ENCODE measurements around the gene ABI3BP.

ABI3BP gene

DNA sequence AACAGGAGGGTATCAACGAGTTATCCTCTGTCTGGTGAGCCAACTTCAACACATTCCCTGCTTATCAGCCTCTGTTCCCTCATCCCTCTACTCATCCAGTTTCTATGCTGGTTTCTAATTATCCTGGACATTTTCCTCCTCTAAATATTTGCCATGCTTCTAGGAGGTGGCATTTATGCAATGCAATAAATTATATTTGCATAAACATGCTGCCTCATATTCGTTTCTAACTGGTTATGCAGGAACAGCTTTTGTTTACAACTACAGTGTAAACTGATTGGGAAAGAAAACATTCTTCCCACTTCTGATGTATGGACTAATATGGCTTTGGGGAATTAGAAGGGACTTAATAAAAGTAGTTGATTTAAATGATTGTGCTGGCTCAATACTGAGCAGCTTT, 161.6 kb downstream of the ABI3BP start:
- DNase-seq (ENCODE audit: low spot score) = no peak

GRCh38 chr3:100830931-100831330, 162.3 kb downstream of the ABI3BP start:
- no peak for DNase-seq (ENCODE audit: low spot score)

- DNase-seq (ENCODE audit: low spot score) = no peak
Measured at GRCh38 chr3:100825574-100825973, 167.6 kb downstream of the ABI3BP start.

- no peak for DNase-seq (ENCODE audit: low spot score)
Measured at GRCh38 chr3:100815583-100815982, 177.6 kb downstream of the ABI3BP start.

GRCh38 chr3:100813828-100814227, 179.4 kb downstream of the ABI3BP start:
- no peak for DNase-seq (ENCODE audit: low spot score)

DNA sequence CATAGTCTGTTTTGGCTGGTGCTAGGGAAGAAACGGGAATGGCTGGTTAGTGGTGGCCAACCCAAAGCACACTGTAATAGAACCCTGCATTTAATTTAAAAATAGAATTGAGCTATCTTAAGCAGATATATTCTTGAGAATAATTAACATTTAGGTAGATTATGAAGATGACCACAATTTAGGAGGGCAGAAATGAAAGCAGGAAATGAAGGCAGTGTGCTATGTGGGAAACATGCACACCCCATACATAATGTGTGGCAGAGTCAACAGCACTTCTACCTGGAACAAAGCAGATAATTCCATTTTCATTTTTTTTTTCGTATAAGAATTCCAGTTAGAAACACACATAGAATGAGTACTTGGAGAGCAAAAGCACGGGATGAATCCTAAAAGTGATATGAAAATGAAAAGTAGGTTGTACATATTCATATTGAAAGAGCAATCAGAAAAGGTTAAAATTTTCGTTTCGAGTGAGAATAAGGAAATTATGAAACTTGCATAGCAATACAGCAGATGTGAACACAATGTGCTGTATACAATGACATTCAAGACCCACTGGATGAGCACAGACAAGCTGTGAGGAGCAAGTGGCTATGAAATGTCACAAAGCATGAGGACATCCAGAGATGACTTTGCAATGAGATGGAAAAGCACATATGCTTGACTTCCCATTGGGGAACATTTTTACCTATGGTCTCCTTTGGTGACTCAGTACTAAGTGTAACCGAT, 181.3 kb downstream of the ABI3BP start:
- no peak for DNase-seq (ENCODE audit: low spot score)

DNA sequence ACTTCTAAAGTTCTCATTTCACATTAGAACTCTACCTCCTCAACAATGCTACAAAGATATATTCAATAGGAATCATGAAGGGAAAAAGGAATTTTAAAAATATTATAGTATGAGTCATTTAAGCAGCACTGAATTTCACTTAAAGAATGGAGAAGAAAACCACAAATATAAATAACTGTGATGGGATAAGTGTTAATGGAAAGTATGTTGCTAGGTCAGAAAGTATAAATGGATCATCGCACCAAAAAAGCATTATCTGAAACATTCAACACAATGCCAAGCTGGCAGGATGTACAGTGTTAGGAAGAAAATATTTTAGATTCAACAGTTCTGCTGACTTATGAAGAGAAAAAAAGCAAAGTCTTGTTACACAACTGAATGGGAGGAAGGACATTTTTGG, 182.6 kb downstream of the ABI3BP start:
- no peak for DNase-seq (ENCODE audit: low spot score)

- no peak for DNase-seq (ENCODE audit: low spot score)
Measured at GRCh38 chr3:100804631-100805030, 188.6 kb downstream of the ABI3BP start.

GRCh38 chr3:100803711-100804110, 189.5 kb downstream of the ABI3BP start:
- DNase-seq (ENCODE audit: low spot score) = no peak

- no peak for DNase-seq (ENCODE audit: low spot score)
Measured at GRCh38 chr3:100802126-100802525, 191.1 kb downstream of the ABI3BP start.

- DNase-seq (ENCODE audit: low spot score) = no peak
Measured at GRCh38 chr3:100798012-100798411, 195.2 kb downstream of the ABI3BP start.

GRCh38 chr3:100796556-100796955, 196.7 kb downstream of the ABI3BP start:
- peak; percentile 18 for DNase-seq (ENCODE audit: low spot score)

DNA sequence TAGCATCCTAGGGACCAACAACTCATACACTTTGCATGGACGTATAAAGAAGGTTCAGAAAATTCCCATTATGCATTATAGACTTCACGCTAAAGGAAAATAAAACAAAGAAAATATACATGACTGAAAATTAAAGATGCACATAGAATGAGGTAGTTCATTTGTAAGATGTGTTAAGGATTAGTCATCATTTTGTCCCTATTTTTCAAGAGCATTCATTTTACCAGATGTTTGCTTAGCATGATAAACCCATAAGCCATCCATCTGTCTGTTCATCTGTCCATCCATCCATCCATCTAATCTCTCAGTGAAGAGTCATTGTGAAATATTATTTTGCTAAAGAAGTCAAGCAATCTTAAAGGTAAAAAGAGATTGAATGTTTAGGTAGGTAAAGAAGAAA, 203.6 kb downstream of the ABI3BP start:
- no peak for DNase-seq (ENCODE audit: low spot score)

- no peak for DNase-seq (ENCODE audit: low spot score)
Measured at GRCh38 chr3:100783619-100784018, 209.6 kb downstream of the ABI3BP start.

DNA sequence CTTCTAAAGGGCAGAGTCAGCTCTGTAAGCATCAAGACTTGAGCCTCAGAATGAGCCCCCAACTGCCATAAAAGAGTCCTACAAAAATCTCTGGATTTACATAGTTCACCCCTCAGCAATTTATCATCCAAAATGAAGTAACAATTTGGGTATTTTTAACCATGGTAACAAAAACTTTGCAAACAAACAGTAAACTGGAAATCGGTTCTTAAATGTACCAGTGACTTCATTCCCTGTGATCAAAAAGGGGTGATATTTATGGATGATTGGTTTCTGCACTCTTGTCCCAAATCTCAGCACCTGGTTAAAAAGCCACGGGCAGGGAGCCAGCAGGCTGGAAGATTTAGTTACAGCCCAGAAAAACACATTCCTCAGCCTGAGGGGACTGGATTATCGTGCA, 210.3 kb downstream of the ABI3BP start:
- DNase-seq (ENCODE audit: low spot score) = no peak

DNA sequence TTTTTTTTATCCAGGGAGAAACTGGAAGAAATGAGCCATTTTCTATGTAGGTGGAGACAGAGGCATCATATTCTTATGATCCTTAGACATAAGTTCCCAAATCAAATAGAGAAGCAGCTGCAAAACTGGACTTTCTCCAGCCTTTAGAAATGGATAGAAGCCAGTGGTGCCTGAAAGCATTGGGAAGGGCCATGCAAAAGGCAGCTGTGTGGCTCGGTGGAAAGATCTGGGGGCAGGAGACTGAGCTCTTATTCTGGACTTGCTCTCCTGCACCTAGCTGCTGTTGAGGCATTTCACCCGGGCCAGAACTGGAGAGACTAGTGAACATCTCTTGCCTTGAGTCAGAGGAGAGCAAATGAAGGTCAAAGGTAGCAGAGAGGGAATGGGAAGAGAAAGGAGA, 210.9 kb downstream of the ABI3BP start:
- DNase-seq (ENCODE audit: low spot score) = no peak

DNA sequence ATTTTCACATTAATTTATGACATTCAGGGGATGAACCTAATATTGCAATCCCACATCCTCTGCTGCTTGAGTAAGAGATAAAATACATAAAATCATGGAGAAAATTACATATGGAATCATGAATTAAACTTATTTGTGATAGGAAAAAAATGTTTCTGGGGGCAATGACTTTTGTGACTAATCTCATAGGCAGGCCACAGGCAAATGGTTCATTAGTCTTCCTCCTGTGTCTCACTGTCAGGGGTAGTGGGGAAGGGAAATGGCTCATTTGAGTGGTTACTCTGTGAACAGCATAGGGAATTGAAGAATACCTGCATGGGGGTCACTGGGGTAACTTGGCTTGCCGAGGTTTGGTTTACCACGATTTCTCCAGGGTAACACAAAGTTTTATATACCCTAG, 211.9 kb downstream of the ABI3BP start:
- DNase-seq (ENCODE audit: low spot score) = no peak

GRCh38 chr3:100780071-100780622, 213.1 kb downstream of the ABI3BP start:
- no peak for DNase-seq (ENCODE audit: low spot score)

GRCh38 chr3:100779480-100779879, 213.7 kb downstream of the ABI3BP start:
- no peak for DNase-seq (ENCODE audit: low spot score)

GRCh38 chr3:100777271-100777670, 215.9 kb downstream of the ABI3BP start:
- DNase-seq (ENCODE audit: low spot score) = no peak

- DNase-seq (ENCODE audit: low spot score) = no peak
Measured at GRCh38 chr3:100776746-100777145, 216.5 kb downstream of the ABI3BP start.

DNA sequence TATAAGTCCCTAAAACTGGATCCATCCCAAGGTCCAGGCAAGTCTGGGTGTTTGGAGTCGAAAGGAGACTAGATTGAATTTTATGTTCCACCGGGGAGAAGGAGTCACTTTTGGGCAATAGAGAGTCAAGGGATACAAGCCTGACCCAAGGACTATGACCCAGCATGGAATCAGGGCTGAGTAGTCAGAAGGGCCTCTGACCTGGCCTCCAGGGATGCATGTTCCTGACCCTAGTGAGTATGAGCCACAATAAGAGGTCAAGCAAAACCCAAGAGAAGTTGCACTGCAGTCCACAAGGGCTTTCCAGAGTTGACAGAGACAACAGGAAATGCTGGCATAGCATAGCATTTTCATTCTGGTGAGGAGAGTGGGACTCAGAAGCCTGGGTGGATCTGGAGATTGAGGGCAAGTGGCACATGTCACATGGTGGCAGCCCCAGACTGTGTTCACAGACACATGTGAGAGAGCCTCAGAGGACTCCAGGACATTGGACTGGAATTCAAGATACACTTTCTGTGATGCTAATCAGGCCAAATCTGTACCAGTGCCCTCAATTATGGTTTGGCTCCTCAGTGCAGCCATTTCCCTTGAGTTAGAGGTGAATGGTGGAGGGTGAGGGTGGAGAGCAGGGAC, 217.0 kb downstream of the ABI3BP start:
- DNase-seq (ENCODE audit: low spot score) = no peak

DNA sequence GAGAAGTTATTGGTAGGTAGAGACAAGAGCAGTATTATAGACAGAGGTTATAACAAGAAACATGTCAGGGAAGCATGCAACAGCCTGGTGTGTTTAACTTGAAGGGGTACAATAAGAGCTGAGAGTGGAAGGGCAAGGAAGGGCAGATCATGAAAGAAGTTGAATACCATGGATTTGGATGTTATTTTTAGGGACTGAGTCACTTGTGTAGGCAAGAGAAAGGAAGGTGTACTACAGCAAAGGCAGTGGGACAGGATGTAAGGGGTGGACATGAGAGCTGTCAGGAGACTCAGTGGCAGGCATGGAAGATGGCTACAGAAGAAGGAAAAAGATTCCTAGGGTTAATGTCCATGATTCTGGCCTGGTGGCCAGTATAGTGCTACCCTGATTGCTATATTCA, 217.6 kb downstream of the ABI3BP start:
- DNase-seq (ENCODE audit: low spot score) = no peak

DNA sequence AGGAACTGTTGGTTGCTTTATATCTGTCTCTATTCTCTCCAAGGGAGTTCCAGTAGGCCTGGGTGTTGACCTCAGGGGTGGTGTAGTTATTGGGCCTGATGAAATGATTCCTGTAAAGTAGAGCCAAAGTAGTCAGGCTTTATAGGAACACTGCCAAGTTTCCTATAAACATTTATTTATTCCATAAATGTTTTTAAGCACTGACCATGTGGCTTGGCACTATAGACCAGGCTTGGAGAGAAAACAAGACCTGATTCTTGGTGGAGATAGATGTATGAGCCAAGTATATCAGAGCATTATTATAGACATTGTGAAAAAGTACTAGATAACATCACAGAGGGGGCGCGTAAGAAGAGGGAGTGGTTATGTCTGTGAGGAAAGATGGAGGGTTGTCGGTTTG, 218.0 kb downstream of the ABI3BP start:
- no peak for DNase-seq (ENCODE audit: low spot score)
